HG03097 (cell line): ENCODE results near the gene HMGXB3.

Source experiments
- ATAC-seq: cut with Tn5 transposase; IDR thresholded peaks from one replicate; pipeline ENCODE4 v1.9.1; 2021; ENCODE audit not compliant: unreplicated experiment, low FRiP score

Gene HMGXB3

GRCh38 chr5:149988126-149988525, 12.4 kb upstream of the HMGXB3 start:
- no peak for ATAC-seq

DNA sequence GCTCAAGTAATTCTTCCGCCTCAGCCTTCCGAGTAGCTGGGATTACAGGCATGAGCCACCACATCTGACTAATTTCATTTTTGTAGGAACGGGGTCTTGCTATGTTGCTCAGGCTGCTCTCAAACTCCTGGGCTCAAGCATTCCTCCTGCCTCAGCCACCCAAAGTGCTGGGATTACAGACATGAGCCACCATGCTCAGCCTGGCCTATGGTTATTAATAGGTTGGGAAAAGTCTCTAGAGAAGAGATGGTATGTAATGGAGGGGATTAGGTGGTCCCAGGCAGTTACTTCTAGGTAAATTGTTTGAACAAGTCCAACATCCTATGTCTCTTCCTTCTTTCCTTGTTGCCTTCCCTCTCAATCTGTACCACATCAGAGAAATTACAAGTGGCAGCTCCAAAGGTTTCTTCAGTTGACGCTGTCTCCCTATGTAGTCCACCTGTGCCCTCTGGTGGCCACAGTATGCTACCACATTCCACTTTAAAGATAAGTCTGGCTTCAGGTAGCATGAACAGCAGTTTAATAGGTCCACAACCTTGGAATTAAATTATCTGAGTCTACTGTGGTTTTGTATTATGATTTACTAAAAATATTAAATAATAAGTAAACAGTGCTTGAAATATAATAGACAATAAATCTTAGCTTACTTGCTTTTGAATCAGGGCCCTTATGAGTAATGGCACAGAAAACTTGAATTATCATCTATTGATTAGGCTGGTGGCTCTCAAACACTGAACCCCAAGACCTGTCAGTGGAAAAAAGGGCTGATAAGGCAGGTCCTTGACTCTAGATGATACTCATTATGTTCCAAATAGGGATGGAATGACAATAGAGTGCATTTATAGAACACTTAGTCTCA, 9.8 kb upstream of the HMGXB3 start:
- ATAC-seq: no peak

DNA sequence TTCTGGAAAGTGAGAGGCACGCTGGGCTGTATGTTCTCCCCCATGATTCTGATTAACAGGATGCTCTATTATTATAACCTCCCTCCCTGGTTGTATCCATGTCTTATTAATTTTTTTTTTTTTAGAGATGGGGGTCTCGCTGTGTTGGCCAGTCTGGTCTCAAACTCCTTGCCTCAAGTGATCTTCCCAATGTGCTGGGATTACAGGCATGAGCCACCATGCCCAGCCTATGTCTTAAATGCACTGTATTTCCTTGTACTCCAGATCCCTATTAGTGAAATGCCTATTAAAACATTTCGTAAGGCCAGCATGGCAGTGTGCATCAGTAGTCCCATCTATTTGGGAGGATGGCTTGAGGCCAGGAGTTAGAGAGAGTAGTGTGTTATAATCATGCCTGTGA, 7.1 kb upstream of the HMGXB3 start:
- ATAC-seq: no peak

DNA sequence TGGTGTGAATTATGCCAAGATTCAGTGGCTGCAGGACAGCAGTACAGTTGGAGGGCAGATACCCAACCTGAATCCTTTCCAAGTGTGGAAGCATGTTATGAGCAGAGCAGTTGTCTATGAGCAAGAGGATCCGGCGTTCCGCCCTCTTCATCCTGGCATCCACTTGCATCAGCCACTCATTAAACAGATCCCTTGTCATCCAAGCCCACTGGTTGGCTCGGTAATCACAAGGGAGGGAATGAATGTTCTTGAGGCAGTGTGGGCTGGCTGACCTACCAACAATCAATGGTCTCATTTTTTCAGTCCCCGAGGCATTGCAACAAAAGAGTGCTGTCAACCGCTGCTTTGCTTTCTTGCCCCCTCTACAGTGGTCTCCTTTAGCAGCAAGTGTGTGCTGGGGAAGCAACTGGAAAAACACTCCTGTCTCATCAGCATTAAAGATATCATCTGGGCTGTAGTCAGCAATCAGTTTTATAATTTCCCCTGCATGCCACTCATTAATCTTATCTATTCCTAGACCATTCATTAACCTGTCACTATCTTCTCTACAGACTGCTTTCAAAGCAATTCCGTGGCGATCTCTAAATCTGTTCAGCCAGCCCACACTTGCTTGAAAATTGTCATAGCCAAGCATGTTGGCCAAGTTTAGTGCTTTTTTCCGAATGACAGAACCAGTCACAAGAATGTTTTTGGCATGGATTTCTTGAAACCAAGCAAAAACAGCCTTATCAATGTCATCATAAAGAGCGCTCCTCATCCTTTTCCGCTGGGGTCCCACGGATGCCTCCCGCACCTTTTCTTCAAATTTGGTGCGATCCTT, 4.9 kb upstream of the HMGXB3 start:
- ATAC-seq: no peak

DNA sequence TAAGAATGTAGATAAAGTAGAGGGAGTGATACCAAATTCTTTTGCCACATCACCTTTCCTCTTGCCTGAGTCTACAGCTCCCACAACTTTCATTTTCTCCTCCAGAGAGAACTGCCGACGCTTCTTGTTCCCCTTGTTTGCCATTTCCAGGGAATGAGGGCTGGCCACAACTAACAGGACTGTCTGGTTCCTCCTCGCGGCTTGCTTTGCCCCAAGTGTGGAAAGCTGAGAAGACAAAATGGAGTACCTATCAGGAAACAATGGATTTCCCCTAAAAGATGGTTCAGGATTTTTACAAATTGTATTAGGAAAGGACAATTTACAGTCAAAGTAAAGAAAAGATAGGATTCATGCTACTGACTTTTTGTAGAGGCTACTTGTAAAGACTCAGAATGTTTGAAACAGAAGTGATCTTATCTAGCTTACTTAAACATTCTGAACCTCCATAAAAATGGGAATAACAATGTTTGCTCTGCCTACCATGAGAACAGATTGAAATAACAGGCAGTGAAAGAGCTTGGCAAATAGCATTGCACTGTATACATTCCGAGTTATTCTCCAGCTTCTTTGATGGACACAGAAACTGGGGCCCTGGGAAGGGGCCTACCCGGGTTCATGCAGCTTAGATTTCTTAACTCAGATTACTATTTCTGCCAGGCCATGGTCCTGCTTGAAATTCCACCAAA, 4.2 kb upstream of the HMGXB3 start:
- no peak for ATAC-seq

- no peak for ATAC-seq
Measured at GRCh38 chr5:149998281-149998680, 2.3 kb upstream of the HMGXB3 start.

GRCh38 chr5:149999359-149999758, 1.2 kb upstream of the HMGXB3 start:
- ATAC-seq: no peak

GRCh38 chr5:149999866-150000255, 678 bp upstream of the HMGXB3 start:
- ATAC-seq: no peak

DNA sequence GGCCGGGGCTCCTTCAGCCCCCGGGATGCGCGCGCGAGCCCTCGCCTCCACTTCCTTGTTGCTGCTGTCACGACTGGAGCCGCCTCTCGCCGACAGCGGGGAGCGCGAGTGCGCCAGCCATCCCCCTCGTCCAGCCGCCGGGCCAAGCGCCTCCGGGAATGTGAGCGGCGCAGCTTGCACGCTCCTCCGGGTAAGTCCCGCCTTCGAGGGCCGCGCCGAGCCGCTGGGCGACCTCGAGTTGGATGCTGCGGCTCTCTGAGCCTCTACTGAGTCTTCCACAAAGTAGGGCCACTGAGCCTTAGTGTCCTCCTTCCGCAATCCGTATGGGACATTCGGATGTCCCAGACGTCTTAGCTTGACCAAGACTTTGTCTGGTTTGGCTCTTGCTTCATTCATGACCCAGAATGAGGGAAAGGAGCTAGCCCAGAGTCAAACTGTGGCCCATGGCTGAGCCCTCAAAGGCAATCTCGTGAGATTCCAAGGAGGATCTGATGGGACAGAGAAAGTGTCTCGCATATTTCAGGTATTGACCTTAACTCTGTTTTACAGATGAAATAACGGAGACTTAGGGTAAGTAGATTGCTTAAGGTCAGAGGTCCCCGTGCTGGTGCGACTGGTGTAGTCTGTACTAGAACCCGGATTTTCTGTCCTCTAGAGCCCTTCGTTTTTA, 586 bp downstream of the HMGXB3 start:
- ATAC-seq: peak; percentile 12

GRCh38 chr5:150001660-150002486, 1.3 kb downstream of the HMGXB3 start:
- peak; percentile 44 for ATAC-seq

DNA sequence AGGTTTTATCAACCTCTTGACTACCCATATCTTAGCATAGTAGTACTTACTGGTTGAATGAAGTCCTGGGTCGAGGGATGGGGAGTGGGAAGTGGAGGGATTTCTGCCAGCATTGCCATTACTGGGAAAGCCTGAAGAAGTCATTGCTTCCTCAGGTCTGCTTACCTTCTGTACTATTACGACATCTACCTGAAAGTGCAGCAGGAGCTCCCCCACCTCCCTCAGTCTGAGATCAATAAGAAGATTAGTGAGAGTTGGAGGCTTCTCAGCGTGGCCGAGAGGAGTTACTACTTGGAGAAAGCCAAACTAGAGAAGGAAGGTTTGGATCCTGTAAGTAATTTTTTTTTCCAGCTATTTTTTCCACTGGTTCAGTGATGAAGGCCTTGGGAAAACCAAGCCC, 5.8 kb downstream of the HMGXB3 start:
- no peak for ATAC-seq

DNA sequence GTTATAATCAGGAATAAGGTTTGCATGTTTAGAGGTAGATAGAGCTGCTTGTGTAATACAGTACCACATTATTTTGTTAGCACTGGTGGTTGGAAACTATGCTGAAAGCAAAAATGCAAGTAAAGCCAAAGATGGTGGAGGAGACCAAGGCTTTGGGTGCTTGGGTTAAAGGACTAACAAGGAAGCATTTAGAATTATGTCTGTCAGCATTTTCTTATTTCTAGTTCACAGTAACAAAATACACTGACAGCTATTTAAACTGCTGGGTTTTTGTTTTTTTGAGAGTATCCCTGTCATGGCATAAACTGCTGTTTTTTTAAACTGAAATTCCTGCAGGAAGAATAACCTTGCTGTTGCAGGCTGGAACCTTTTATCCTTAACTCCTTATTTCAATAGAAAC, 6.5 kb downstream of the HMGXB3 start:
- no peak for ATAC-seq

- ATAC-seq: no peak
Measured at GRCh38 chr5:150009671-150010387, 9.3 kb downstream of the HMGXB3 start.

DNA sequence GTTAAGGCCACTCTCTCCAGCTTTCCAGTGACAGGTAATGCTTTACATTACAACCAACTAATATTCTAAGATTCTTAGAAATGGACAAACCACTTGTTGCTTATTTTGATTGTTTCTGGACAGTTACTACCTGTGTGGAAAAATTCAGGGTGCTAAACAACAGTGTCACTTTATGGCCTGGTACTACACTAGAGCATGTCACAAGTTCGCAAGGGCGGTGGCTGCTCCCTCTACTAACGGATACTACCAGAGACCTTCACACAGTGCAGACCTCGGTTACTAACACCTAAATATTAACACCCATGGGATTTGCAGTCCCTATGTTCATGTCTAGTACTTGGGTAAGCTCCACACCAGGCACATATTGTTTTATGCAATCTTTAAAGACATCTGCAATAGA, 13.4 kb downstream of the HMGXB3 start:
- ATAC-seq: no peak

DNA sequence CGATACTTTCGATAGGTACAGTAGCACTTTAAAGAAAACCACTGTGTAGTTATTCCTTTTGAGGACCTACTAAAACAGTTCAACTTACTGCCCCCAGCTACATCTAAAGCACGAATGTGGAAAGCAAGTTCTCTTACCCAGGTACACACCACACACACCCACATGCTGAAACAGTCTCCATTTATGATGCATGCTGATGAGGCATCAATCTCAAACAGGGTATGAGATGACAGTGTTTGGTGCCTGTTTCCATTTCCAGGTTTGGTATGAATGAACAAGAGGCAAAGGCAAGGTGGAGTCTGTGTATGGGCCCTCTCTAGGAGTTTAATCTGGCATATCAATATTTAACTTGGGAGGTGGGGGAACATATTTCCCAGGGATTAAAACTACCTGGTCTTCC, 13.9 kb downstream of the HMGXB3 start:
- no peak for ATAC-seq

GRCh38 chr5:150015415-150015814, 14.9 kb downstream of the HMGXB3 start:
- ATAC-seq: no peak

- no peak for ATAC-seq
Measured at GRCh38 chr5:150016537-150016936, 16.0 kb downstream of the HMGXB3 start.

DNA sequence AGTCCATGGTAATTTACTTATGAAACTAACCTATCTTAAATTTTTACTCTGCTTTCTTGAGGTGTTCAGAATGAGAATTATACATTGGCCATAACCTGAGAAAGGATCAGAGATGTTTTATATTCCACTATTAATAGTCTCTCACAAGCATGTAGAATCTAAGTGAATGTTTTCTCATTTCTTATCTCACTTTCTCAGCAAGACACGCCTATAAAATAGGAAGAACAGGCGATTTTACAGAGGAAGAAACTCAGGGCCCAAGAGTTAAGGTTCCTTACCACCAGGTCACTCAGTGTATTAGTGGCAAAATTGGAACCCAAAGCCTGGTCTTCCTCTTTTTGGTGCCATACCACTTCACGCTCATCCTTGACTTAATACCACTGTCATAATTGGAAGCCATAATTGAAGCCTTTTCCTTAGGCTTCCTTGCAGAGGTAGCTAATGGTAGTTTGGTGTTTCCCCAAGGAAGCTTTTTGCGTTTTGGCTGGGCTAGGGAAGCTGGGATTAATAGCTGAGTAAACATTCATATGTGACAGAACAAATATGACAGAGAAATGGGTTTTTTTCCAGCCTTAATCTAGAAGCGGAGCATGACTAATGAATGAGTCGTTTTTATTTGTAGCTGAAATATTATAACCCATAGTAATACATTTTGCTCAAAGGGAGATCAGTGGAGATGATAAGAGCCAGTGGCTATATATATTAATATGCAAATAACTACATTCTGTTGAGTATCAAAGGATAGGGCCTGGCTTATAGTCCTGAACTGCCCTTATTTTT, 16.9 kb downstream of the HMGXB3 start:
- ATAC-seq: no peak
